GM18873 (cell line): ENCODE measurements around the gene MSH4.
"Not testable (repeated sequence)": the region's sequence is repeated elsewhere in the genome, so short reads cannot be mapped to it uniquely, and the experiment has no call there.

ENCODE experiments used
- ATAC-seq: cut with Tn5 transposase; IDR thresholded peaks from one replicate; pipeline ENCODE4 v1.9.1; 2021; ENCODE audit warnings: mild to moderate bottlenecking, moderate library complexity, moderate number of reproducible peaks; ENCODE audit not compliant: unreplicated experiment, low FRiP score

MSH4 gene

GRCh38 chr1:75794382-75794781, 2.3 kb upstream of the MSH4 start:
- ATAC-seq: no peak

GRCh38 chr1:75795703-75796193, 934 bp upstream of the MSH4 start:
- no peak for ATAC-seq

- ATAC-seq: no peak
Measured at GRCh38 chr1:75797273-75797588, 549 bp downstream of the MSH4 start.

- no peak for ATAC-seq
Measured at GRCh38 chr1:75797606-75798216, 1.0 kb downstream of the MSH4 start.

GRCh38 chr1:75801480-75801879, 4.8 kb downstream of the MSH4 start:
- ATAC-seq: not testable (repeated sequence)

DNA sequence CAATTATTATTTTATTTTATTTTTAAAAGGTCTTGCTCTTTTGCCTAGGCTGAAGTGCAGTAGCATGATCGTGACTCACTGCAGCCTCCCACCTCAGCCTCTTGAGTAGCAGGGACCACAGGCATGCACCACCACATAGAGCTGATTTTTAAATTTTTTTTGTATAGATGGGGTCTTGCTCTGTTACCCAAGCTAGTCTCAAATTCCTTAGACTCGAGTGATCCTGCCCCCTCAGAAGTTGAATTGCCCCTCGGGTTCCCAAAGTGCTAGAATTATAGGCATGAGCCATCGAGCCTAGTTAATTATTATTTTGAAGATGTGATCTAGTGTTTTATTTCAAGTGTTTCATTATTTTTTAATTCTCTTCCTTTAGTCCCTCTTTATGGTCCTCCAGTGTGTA, 12.2 kb downstream of the MSH4 start:
- ATAC-seq: no peak

- not testable (repeated sequence) for ATAC-seq
Measured at GRCh38 chr1:75810113-75810512, 13.4 kb downstream of the MSH4 start.

DNA sequence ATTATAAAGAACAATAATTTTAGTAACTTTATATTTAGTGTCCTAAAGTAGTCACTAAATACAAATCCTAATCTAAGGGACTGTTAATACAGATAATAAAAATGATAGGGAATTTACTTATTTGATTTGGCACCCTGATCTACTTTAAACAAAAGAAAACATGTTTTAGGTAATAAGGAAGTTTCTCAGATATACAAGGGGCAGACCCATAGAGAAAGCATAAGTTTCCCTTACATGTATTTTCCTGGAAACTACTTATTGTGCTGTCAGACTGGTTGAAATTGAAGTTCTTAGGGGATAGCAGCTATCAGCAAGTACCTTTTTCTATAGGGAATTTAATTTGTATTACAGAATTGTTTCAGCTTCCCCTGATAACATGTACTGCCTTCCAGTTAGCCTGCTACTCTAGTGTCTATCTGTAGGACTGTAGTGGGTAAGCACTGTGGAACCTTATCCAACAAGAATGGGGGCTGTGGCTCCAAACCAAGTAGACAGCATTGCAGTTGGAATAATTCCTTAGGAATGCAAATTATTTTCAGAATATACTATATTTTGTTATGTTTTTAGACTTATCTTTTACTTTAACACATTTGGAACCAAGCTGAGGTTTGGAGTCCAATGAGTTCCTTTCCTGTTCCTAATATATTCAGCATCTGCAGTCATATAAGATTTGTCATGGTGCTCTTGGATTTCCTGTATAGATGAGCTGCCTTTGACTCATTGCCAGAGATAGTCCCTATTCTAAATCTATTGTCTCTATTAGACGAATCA, 14.7 kb downstream of the MSH4 start:
- ATAC-seq: no peak

- ATAC-seq: no peak
Measured at GRCh38 chr1:75812065-75812464, 15.4 kb downstream of the MSH4 start.

GRCh38 chr1:75823596-75823995, 26.9 kb downstream of the MSH4 start:
- not testable (repeated sequence) for ATAC-seq

- no peak for ATAC-seq
Measured at GRCh38 chr1:75836528-75837100, 39.9 kb downstream of the MSH4 start.

DNA sequence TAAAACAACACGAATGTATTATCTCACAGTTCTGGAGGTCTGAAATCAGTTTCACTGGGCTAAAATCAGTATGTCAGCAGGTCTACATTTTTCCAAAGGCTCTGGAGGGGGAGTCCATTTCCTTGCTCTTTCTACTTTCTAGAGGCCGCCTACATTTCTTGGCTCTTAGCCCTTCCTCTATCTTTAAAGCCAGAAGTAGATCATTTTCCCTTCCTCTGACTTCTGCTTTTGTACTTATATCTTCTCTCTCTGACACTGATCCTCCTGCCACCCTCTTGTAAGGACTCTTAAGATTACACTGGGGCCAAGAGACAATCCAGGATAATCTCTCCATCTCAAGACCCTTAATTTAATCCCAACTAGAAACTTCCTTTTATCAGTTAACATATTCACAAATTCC, 41.4 kb downstream of the MSH4 start:
- no peak for ATAC-seq

DNA sequence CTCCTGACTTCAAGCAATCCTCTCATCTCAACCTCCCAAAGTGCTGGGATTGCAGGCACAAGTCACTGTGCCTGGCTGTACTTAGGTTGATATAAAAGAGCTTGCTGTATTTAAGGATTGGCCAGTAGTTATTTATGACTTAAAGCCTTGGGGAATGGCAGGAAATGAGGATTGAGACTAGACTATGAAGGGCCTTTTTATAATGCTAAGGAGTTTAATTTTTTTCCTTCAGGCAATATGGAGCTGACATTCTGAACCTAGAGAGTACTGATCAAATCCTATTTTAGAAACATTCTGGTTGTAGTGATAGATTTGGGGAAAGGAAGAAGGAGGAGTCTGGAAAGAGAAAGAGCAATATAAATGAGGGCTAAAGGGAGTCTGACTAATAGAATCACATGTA, 44.7 kb downstream of the MSH4 start:
- ATAC-seq: no peak

- no peak for ATAC-seq
Measured at GRCh38 chr1:75845576-75845975, 48.9 kb downstream of the MSH4 start.

- no peak for ATAC-seq
Measured at GRCh38 chr1:75855010-75855409, 58.3 kb downstream of the MSH4 start.

- ATAC-seq: no peak
Measured at GRCh38 chr1:75855734-75856133, 59.1 kb downstream of the MSH4 start.

DNA sequence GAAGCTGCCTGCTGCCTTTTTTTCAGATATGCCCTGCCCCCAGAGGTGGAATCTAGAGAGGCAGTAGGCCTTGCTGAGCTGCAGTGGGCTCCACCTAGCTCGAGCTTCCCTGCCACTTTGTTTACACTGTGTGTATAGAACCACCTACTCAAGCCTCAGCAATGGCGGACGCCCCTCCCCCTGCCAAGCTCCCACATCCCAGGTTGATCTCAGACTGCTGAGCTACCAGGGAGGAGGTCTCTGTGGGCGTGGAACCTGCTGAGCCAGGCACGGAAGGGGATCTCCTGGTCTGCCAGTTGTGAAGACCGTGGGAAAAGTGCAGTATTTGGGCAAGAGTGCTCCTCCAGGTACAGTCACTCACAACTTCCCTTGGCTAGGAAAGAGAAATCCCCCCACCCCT, 65.1 kb downstream of the MSH4 start:
- no peak for ATAC-seq

DNA sequence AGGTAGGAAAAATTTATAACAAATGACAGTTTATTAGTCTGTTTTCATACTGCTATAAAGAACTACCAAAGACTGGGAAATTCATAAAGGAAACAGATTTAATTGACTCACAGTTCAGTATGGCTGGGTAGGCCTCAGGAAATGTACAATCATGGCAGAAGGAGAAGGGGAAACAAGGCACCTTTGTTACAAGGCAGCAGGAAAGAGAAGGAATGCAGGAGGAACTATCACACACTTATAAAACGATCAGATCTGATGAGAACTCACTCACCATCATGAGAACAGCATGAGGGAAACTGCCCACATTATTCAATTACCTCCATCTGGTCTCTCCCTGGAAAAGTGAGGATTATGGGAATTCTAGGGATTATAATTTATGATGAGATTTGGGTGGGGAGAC, 74.3 kb downstream of the MSH4 start:
- ATAC-seq: no peak

- no peak for ATAC-seq
Measured at GRCh38 chr1:75879985-75880384, 83.3 kb downstream of the MSH4 start.

GRCh38 chr1:75884437-75884836, 87.8 kb downstream of the MSH4 start:
- no peak for ATAC-seq

DNA sequence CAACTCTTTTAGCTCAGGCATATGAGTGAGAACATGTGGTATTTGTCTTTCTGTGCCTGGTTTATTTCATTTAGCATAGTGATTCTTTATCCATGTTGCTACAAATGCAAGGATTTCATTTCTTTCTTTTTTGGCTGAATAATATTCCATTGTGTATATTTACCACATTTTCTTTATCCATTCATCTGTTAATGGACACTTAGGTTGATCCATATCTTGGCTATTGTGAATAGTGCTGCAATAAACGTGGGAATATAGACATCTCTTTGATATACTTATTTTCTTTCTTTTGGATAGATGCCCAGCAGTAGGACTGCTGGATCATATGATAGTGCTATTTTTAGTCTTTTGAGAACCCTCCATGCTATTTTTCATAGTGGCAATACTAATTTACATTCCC, 104.7 kb downstream of the MSH4 start:
- ATAC-seq: no peak

DNA sequence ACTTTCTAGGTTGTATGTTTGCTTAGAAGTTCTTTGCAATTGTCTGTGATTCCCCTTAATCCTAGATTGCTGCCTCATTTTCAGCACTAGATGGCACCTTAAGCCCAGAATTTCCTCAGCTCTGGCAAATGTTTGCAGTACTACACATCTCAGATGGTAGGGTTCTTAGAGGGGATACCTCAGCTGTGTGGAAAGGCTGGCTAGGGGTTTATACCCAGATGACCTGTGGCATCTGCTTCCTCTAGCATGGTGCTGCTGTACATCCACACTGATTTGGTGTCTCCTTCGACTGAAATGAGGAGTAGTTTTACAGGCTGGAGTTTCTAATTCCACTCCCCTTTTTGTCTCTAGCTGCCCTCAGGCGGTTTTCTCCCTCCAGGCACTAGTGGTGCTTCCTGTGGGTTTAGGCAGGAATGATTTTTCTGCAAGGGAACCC, 112.1 kb downstream of the MSH4 start:
- no peak for ATAC-seq
